ENCODE results near the gene IREB2. TPM values are rescaled to one million over a fixed set of nuclear protein-coding genes. Genes with fewer than 3 reads are reported as not detected.

Gene IREB2, protein sequence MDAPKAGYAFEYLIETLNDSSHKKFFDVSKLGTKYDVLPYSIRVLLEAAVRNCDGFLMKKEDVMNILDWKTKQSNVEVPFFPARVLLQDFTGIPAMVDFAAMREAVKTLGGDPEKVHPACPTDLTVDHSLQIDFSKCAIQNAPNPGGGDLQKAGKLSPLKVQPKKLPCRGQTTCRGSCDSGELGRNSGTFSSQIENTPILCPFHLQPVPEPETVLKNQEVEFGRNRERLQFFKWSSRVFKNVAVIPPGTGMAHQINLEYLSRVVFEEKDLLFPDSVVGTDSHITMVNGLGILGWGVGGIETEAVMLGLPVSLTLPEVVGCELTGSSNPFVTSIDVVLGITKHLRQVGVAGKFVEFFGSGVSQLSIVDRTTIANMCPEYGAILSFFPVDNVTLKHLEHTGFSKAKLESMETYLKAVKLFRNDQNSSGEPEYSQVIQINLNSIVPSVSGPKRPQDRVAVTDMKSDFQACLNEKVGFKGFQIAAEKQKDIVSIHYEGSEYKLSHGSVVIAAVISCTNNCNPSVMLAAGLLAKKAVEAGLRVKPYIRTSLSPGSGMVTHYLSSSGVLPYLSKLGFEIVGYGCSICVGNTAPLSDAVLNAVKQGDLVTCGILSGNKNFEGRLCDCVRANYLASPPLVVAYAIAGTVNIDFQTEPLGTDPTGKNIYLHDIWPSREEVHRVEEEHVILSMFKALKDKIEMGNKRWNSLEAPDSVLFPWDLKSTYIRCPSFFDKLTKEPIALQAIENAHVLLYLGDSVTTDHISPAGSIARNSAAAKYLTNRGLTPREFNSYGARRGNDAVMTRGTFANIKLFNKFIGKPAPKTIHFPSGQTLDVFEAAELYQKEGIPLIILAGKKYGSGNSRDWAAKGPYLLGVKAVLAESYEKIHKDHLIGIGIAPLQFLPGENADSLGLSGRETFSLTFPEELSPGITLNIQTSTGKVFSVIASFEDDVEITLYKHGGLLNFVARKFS
- total RNA-seq (ENCODE audit: low replicate concordance) = 76.9 and 83.8 TPM in 2 replicates
- long read RNA-seq, full-length matches to known transcripts = 3 of 25 reads
- long read RNA-seq, partial matches to known transcripts = 7 of 25 reads
- long read RNA-seq, other reads (novel, unspliced or antisense) = 15 of 25 reads

DNA sequence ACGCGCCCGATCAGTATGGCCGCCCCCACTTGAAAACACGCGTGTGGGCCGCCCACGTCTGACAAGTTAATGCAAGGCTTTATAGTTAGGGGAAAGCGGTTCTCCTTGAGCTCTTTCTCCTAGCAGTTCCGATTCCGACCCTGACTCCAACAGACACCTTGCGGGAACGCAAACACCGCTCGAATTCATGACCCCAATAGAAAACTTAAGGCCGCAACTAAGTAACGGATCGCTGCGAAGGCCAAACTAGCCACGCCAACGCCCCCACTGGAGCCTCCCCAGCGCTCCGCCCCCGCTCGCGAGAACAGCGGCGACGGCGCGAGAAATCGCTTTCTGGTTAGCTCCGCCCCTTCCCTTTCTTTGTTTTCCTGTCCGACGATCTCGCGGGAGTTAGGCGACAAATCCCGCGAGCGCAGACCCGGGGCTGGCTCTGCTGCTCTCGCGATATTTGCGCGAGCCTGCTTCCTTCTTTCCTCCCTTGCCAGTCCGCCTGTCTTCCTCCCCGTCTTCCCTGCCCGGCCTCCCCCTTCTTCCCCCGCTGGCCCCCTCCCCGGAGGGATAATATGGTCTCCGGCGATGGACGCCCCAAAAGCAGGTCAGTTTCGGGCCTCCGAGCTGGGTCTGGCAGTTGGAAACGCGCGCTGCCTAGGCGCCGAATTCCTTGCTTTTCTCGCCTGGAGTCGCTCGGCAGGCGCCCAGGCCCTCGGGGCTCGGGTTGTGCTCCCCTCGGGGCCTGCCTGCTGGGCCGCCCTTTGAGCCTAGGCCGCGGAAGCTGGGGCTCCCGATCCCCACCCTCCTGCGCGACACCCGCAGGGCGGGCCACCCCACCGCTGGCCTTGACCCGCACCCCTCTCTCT is at the start of gene IREB2:
Gene IREB2, plus strand, starts transcription at position 455 of the 857 bp plus-strand sequence. Its CDS starts 122 bp downstream, at position 577.
- Mint-ChIP-seq H3K27me3 (peaks cover 4% of the 10 kb centered on the region), H3K27ac (peak within 1 kb of the TSS; percentile 88), H3K4me3 (peak within 1 kb of the TSS; percentile 93), H3K9me3 (no peaks in the 10 kb centered on the region), H3K4me1 (ENCODE audit: unreplicated experiment) (peaks cover 20% of the 10 kb centered on the region), H3K36me3 (peaks cover 19% of the 10 kb centered on the region)
- DNase-seq (ENCODE audit: extremely low spot score, unreplicated experiment) = peak; percentile 99
- TF ChIP-seq, protein P1, sequence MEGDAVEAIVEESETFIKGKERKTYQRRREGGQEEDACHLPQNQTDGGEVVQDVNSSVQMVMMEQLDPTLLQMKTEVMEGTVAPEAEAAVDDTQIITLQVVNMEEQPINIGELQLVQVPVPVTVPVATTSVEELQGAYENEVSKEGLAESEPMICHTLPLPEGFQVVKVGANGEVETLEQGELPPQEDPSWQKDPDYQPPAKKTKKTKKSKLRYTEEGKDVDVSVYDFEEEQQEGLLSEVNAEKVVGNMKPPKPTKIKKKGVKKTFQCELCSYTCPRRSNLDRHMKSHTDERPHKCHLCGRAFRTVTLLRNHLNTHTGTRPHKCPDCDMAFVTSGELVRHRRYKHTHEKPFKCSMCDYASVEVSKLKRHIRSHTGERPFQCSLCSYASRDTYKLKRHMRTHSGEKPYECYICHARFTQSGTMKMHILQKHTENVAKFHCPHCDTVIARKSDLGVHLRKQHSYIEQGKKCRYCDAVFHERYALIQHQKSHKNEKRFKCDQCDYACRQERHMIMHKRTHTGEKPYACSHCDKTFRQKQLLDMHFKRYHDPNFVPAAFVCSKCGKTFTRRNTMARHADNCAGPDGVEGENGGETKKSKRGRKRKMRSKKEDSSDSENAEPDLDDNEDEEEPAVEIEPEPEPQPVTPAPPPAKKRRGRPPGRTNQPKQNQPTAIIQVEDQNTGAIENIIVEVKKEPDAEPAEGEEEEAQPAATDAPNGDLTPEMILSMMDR (conservative IDR thresholded peaks at IDR 0.05) = no peak

DNA sequence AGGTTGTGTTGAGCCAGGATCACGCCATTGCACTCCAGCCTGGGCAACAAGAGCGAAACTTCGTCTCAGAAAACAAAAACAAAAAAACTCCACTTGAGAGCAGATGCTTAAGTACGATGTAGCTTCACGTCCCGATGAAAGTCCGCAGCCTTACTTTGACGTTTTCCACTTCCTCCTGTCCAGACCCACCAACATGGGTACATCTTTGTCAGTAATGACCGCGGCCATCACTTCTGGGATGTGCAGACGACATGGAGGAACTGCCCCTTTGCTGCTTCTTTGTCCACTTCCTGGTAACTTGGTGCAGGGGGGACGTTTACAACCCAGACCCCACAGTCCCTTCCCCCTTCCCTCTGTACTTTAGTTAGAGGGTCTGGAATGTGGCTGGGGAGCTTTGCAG is 49.2 kb upstream of the IREB2 start:
- no peaks in the 10 kb centered on the region for H3K36me3 Mint-ChIP-seq
- peak overlapping the region; percentile 31 for H3K4me3 Mint-ChIP-seq
- no peak for DNase-seq (ENCODE audit: extremely low spot score, unreplicated experiment)
- peak overlapping the region; percentile 59 for H3K27ac Mint-ChIP-seq
- peaks cover 28% of the 10 kb centered on the region for H3K27me3 Mint-ChIP-seq
- TF ChIP-seq, protein P1 (conservative IDR thresholded peaks at IDR 0.05) = no peak
- H3K4me1 Mint-ChIP-seq (ENCODE audit: unreplicated experiment) = peaks cover 56% of the 10 kb centered on the region
- no peaks in the 10 kb centered on the region for H3K9me3 Mint-ChIP-seq

DNA sequence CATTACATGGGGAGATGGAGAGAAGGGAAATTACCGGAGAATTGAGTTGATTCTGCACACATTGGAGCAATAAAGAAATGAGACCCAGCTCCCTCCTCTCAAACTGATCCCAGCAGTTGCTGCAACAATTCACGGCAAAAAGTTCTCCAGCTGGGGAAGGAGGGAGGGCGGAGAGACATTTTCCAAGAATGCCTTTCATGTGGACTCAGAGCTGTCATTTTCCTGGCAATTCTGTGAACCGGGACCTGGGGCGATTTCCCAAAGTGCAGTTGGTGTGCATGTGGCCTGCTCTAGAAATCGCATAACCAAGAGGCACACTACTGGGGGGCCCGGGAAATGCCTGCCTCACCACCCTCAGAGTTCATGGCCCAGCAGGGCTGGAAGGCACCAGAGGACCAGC is 48.7 kb upstream of the IREB2 start:
- H3K4me1 Mint-ChIP-seq (ENCODE audit: unreplicated experiment) = peaks cover 60% of the 10 kb centered on the region
- H3K4me3 Mint-ChIP-seq = peak overlapping the region; percentile 31
- no peaks in the 10 kb centered on the region for H3K9me3 Mint-ChIP-seq
- no peak for DNase-seq (ENCODE audit: extremely low spot score, unreplicated experiment)
- peak overlapping the region; percentile 59 for H3K27ac Mint-ChIP-seq
- peaks cover 26% of the 10 kb centered on the region for H3K27me3 Mint-ChIP-seq
- TF ChIP-seq, protein P1 (conservative IDR thresholded peaks at IDR 0.05) = no peak
- no peaks in the 10 kb centered on the region for H3K36me3 Mint-ChIP-seq

DNA sequence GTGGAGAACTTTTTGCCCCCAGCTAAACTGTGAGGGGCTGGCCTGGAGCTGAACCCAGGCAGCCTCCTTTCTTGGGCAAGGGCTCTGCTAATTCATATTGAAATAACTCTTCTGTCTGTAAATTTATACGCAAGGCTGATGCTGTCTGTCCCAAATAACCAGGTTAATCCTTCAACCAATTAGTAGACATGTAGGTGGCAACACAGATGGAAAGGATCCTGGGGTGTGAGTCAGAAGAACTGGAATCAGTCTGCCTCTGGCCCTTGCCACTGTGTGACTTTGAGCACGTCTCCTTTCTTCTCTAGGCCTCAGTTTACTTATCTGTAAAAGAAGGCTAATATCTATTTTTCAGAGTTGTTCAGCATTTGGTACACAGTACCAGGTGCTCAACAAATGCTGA is 48.3 kb upstream of the IREB2 start:
- H3K9me3 Mint-ChIP-seq = no peaks in the 10 kb centered on the region
- H3K36me3 Mint-ChIP-seq = no peaks in the 10 kb centered on the region
- H3K4me1 Mint-ChIP-seq (ENCODE audit: unreplicated experiment) = peaks cover 61% of the 10 kb centered on the region
- H3K27me3 Mint-ChIP-seq = peaks cover 26% of the 10 kb centered on the region
- no peak overlapping the region for H3K4me3 Mint-ChIP-seq
- TF ChIP-seq, protein P1 (conservative IDR thresholded peaks at IDR 0.05) = no peak
- no peak for DNase-seq (ENCODE audit: extremely low spot score, unreplicated experiment)
- no peak overlapping the region for H3K27ac Mint-ChIP-seq

DNA sequence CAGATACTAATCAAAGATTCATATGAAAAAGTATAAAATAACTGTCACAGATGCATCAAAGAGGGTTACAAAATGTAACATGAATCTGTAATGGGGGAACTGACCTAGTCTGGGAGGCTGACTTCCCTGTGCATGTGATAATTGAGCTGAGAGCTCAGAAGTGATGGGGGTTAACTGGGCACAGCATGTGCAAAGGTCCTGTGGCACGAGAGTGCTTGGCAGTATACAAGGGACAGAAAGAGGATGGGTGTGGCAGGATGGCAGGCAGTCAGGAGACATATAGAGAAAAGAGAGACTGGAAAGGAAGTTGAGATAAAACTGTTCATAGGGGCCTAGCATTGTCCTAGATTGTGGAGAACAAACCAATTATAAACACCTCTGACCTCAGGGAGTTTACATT is 47.8 kb upstream of the IREB2 start:
- peak overlapping the region; percentile 51 for H3K4me3 Mint-ChIP-seq
- no peaks in the 10 kb centered on the region for H3K36me3 Mint-ChIP-seq
- TF ChIP-seq, protein P1 (conservative IDR thresholded peaks at IDR 0.05) = no peak
- peak overlapping the region; percentile 40 for H3K27ac Mint-ChIP-seq
- peaks cover 21% of the 10 kb centered on the region for H3K27me3 Mint-ChIP-seq
- H3K4me1 Mint-ChIP-seq (ENCODE audit: unreplicated experiment) = peaks cover 61% of the 10 kb centered on the region
- H3K9me3 Mint-ChIP-seq = no peaks in the 10 kb centered on the region
- DNase-seq (ENCODE audit: extremely low spot score, unreplicated experiment) = no peak

Measured in type B pancreatic cell (in vitro differentiated cells).